Astrocyte (in vitro differentiated cells and primary cell): ENCODE data around the gene SORL1. TPM values are rescaled to one million over a fixed set of nuclear protein-coding genes. Genes with fewer than 3 reads are reported as not detected.

ENCODE experiments used
- DNase-seq: peaks from one replicate; pipeline ENCODE4 v3.0.0-alpha.2; 2010; ENCODE audit warnings: low read depth
- FAIRE-seq: peaks from 2 replicates; lab custom pipeline; 2011; peaks lifted over from hg19 to GRCh38; lab: Jason Lieb, UNC
- H2AFZ ChIP-seq: 2 replicates; pipeline ENCODE4 v1.6.0; 2012; ENCODE audit warnings: low read depth, low read length, inconsistent platforms
- H3K27ac ChIP-seq: 2 replicates; pipeline ENCODE4 v1.5.1; 2011; ENCODE audit warnings: low read depth, low read length, inconsistent platforms
- H3K27me3 ChIP-seq: 2 replicates; pipeline ENCODE4 v1.6.0; 2011; ENCODE audit warnings: low read length, inconsistent platforms; ENCODE audit not compliant: insufficient read depth
- H3K36me3 ChIP-seq: 2 replicates; pipeline ENCODE4 v1.5.1; 2011; ENCODE audit warnings: low read length, inconsistent platforms; ENCODE audit not compliant: insufficient read depth
- H3K4me1 ChIP-seq: 2 replicates; pipeline ENCODE4 v1.5.1; 2011; ENCODE audit warnings: low read length, inconsistent platforms; ENCODE audit not compliant: insufficient read depth
- H3K4me2 ChIP-seq: 2 replicates; pipeline ENCODE4 v1.6.0; 2012; ENCODE audit warnings: low read length, inconsistent platforms
- H3K4me3 ChIP-seq: 2 replicates; pipeline ENCODE4 v1.5.1; 2011; ENCODE audit warnings: low read depth, mild to moderate bottlenecking, low read length, inconsistent platforms; ENCODE audit not compliant: insufficient read depth
- H3K79me2 ChIP-seq: 2 replicates; pipeline ENCODE4 v1.6.0; 2012; ENCODE audit warnings: mild to moderate bottlenecking, low read length, inconsistent platforms; ENCODE audit not compliant: insufficient read depth
- H3K9ac ChIP-seq: 2 replicates; pipeline ENCODE4 v1.6.0; 2012; ENCODE audit warnings: mild to moderate bottlenecking, low read length, inconsistent platforms
- H3K9me3 ChIP-seq: 2 replicates; pipeline ENCODE4 v1.5.1; 2012; ENCODE audit warnings: low read depth, mild to moderate bottlenecking, low read length, inconsistent platforms; ENCODE audit not compliant: insufficient read depth
- H4K20me1 ChIP-seq: 2 replicates; pipeline ENCODE4 v1.6.0; 2012; ENCODE audit warnings: low read length, inconsistent platforms; ENCODE audit not compliant: insufficient read depth
- H3K27ac Mint-ChIP-seq: one replicate; pipeline ENCODE4 v1.8.0; 2021; ENCODE audit warnings: mild to moderate bottlenecking, mixed read lengths; ENCODE audit not compliant: unreplicated experiment
- H3K27me3 Mint-ChIP-seq: one replicate; pipeline ENCODE4 v1.8.0; 2021; ENCODE audit warnings: low read depth, mixed read lengths; ENCODE audit not compliant: unreplicated experiment
- H3K36me3 Mint-ChIP-seq: one replicate; pipeline ENCODE4 v1.8.0; 2021; ENCODE audit warnings: low read depth, mixed read lengths; ENCODE audit not compliant: unreplicated experiment
- H3K4me1 Mint-ChIP-seq: one replicate; pipeline ENCODE4 v1.8.0; 2021; ENCODE audit warnings: low read depth, mixed read lengths; ENCODE audit not compliant: unreplicated experiment
- H3K4me3 Mint-ChIP-seq: one replicate; pipeline ENCODE4 v1.8.0; 2021; ENCODE audit warnings: mild to moderate bottlenecking, moderate library complexity, mixed read lengths; ENCODE audit not compliant: unreplicated experiment
- H3K9me3 Mint-ChIP-seq: one replicate; pipeline ENCODE4 v1.8.0; 2021; ENCODE audit warnings: mild to moderate bottlenecking, mixed read lengths; ENCODE audit not compliant: unreplicated experiment
- EZH2 ChIP-seq: IDR thresholded peaks from 2 replicates; pipeline ENCODE4 v1.6.1; 2012; ENCODE audit warnings: mild to moderate bottlenecking, low read length, inconsistent platforms; ENCODE audit not compliant: insufficient read depth
- total RNA-seq: library from RNA; stranded (reverse); gene quantifications from 2 replicates; pipeline ENCODE4 v1.2.1, GENCODE V29; 2021
- TF ChIP-seq, protein P1 (sequence below): IDR thresholded peaks from 2 replicates; pipeline ENCODE4 v1.5.1; 2011; ENCODE audit warnings: low read depth, mild to moderate bottlenecking, inconsistent platforms, low read length, moderate library complexity; ENCODE audit not compliant: insufficient read depth

The SORL1 gene
- total RNA-seq, 1 donor from 2014 or later = 4.1 TPM

DNA sequence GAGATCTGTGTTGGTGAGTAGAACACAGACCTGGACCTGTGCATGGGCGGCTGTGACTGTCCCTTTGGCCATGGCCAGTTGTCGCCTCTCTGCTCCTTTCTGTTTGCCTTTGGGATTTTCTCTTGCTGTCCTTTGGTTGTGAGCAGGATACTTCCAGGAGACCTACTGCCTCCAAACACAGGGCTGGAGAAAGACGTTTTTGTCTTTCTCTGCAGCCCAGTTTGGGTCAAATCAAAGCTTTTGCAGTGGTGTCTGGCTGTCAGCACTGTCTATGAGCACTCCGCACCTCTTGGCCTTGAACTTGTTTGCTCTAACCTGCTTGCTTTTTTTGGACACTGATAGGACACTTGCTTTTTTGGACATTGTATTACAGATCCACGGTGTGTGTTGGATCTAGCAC is 109.6 kb downstream of the SORL1 start:
- Mint-ChIP-seq H3K4me3 (no peak overlapping the region), H3K36me3 (no peaks in the 10 kb centered on the region), H3K4me1 (peaks cover 18% of the 10 kb centered on the region), H3K9me3 (no peaks in the 10 kb centered on the region), H3K27me3 (peaks cover 2% of the 10 kb centered on the region), H3K27ac (no peak overlapping the region)
- Histone ChIP-seq H3K4me1 (no peaks in the 10 kb centered on the region), H3K27me3 (peaks cover 6% of the 10 kb centered on the region), H3K36me3 (no peaks in the 10 kb centered on the region), H4K20me1 (no peaks in the 10 kb centered on the region), H3K27ac (no peak overlapping the region), H2AFZ (no peak overlapping the region), H3K4me3 (no peak overlapping the region), H3K4me2 (no peak overlapping the region), H3K9me3 (no peaks in the 10 kb centered on the region), H3K79me2 (no peaks in the 10 kb centered on the region), H3K9ac (no peak overlapping the region)
- TF ChIP-seq, protein P1, sequence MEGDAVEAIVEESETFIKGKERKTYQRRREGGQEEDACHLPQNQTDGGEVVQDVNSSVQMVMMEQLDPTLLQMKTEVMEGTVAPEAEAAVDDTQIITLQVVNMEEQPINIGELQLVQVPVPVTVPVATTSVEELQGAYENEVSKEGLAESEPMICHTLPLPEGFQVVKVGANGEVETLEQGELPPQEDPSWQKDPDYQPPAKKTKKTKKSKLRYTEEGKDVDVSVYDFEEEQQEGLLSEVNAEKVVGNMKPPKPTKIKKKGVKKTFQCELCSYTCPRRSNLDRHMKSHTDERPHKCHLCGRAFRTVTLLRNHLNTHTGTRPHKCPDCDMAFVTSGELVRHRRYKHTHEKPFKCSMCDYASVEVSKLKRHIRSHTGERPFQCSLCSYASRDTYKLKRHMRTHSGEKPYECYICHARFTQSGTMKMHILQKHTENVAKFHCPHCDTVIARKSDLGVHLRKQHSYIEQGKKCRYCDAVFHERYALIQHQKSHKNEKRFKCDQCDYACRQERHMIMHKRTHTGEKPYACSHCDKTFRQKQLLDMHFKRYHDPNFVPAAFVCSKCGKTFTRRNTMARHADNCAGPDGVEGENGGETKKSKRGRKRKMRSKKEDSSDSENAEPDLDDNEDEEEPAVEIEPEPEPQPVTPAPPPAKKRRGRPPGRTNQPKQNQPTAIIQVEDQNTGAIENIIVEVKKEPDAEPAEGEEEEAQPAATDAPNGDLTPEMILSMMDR = no peak
- TF ChIP-seq EZH2 = no peak
- DNase-seq (no peak), FAIRE-seq (no peak)

GRCh38 chr11:121563003-121563402 is 110.9 kb downstream of the SORL1 start:
- H3K27ac Mint-ChIP-seq = no peak overlapping the region

More at GRCh38 chr11:121563003-121563402, 110.9 kb downstream of the SORL1 start:
- Mint-ChIP-seq H3K36me3 (no peaks in the 10 kb centered on the region), H3K9me3 (no peaks in the 10 kb centered on the region), H3K27me3 (peaks cover 2% of the 10 kb centered on the region), H3K4me1 (peaks cover 9% of the 10 kb centered on the region), H3K4me3 (no peak overlapping the region)
- DNase-seq (no peak), FAIRE-seq (no peak)
- H3K9ac ChIP-seq = no peak overlapping the region
- H3K4me1 ChIP-seq = no peaks in the 10 kb centered on the region
- no peak overlapping the region for H3K4me2 ChIP-seq
- TF ChIP-seq, protein P1 = no peak
- no peak for TF ChIP-seq EZH2
- H2AFZ ChIP-seq = no peak overlapping the region
- no peak overlapping the region for H3K27ac ChIP-seq
- no peaks in the 10 kb centered on the region for H3K79me2 ChIP-seq
- H4K20me1 ChIP-seq = no peaks in the 10 kb centered on the region
- peaks cover 6% of the 10 kb centered on the region for H3K27me3 ChIP-seq
- no peak overlapping the region for H3K4me3 ChIP-seq
- no peaks in the 10 kb centered on the region for H3K36me3 ChIP-seq
- H3K9me3 ChIP-seq = no peaks in the 10 kb centered on the region
